NCI-H524 treated with DMSO at 0.1 percent for 48 hours (cell line): ENCODE data around the gene SEMA6A.

Source experiments
- DNase-seq: peaks from one replicate; lab custom pipeline; 2025; lab: John Stamatoyannopoulos, UW

SEMA6A gene

GRCh38 chr5:116577064-116577788 is 2.6 kb upstream of the SEMA6A start:
- no peak for DNase-seq

- DNase-seq: peak; percentile 58
These were observed 1.6 kb upstream of the SEMA6A start for GRCh38 chr5:116576053-116576713.

GRCh38 chr5:116575326-116576052 is 866 bp upstream of the SEMA6A start:
- peak; percentile 30 for DNase-seq

- no peak for DNase-seq
These were observed 789 bp downstream of the SEMA6A start for GRCh38 chr5:116573702-116574366.

- DNase-seq: no peak
These were observed 1.3 kb downstream of the SEMA6A start for GRCh38 chr5:116573279-116573701.

- peak; percentile 54 for DNase-seq
These were observed 2.0 kb downstream of the SEMA6A start for GRCh38 chr5:116572350-116573278.

- DNase-seq: no peak
These were observed 2.9 kb downstream of the SEMA6A start for GRCh38 chr5:116571568-116572349.

GRCh38 chr5:116569999-116570398 is 4.6 kb downstream of the SEMA6A start:
- DNase-seq: no peak

- DNase-seq: no peak
These were observed 7.5 kb downstream of the SEMA6A start for GRCh38 chr5:116567106-116567505.

GRCh38 chr5:116566251-116566650 is 8.4 kb downstream of the SEMA6A start:
- DNase-seq: no peak

GRCh38 chr5:116564756-116565490 is 9.7 kb downstream of the SEMA6A start:
- DNase-seq: no peak

GRCh38 chr5:116564312-116564711 is 10.3 kb downstream of the SEMA6A start:
- no peak for DNase-seq

- DNase-seq: no peak
These were observed 10.8 kb downstream of the SEMA6A start for GRCh38 chr5:116563736-116564308.

GRCh38 chr5:116562669-116563068 is 12.0 kb downstream of the SEMA6A start:
- no peak for DNase-seq

GRCh38 chr5:116561658-116562057 is 13.0 kb downstream of the SEMA6A start:
- DNase-seq: no peak

- DNase-seq: no peak
These were observed 14.9 kb downstream of the SEMA6A start for GRCh38 chr5:116559673-116560164.

GRCh38 chr5:116559239-116559638 is 15.4 kb downstream of the SEMA6A start:
- DNase-seq: no peak

- no peak for DNase-seq
These were observed 16.9 kb downstream of the SEMA6A start for GRCh38 chr5:116557669-116558271.

- DNase-seq: peak; percentile 52
These were observed 19.9 kb downstream of the SEMA6A start for GRCh38 chr5:116554764-116555163.
